Calu3 (cell line): ENCODE results near the gene ATP1B3. TPM values are rescaled to one million over a fixed set of nuclear protein-coding genes. Genes with fewer than 3 reads are reported as not detected.

Experiments used
- BruUV-seq: library from RNA; stranded (reverse); fragments of 400-500 nt; replicated peaks from 2 replicates; lab custom pipeline; 2021; lab: Mats Ljungman, UMichigan
- CTCF ChIA-PET: fragments of 300-600 bp; sonication (Branson Sonifier 250); formaldehyde crosslinking; loops from one replicate; lab custom pipeline; 2022; ENCODE audit warnings: antibody characterized with exemption; lab: Charles Lee
- DNase-seq: peaks from one replicate; pipeline ENCODE4 v3.0.0; 2022
- H3K27ac Mint-ChIP-seq: one replicate; pipeline ENCODE4 v1.8.0; 2022; ENCODE audit warnings: mixed read lengths; ENCODE audit not compliant: unreplicated experiment
- H3K27me3 Mint-ChIP-seq: one replicate; pipeline ENCODE4 v1.8.0; 2022; ENCODE audit warnings: mixed read lengths; ENCODE audit not compliant: unreplicated experiment
- H3K36me3 Mint-ChIP-seq: one replicate; pipeline ENCODE4 v1.8.0; 2022; ENCODE audit warnings: mild to moderate bottlenecking, moderate library complexity, mixed read lengths; ENCODE audit not compliant: insufficient read depth, unreplicated experiment
- H3K4me1 Mint-ChIP-seq: one replicate; pipeline ENCODE4 v1.8.0; 2022; ENCODE audit warnings: mild to moderate bottlenecking, low read depth, mixed read lengths; ENCODE audit not compliant: unreplicated experiment
- H3K4me3 Mint-ChIP-seq: one replicate; pipeline ENCODE4 v1.8.0; 2022; ENCODE audit warnings: mild to moderate bottlenecking, low read depth, moderate library complexity, mixed read lengths; ENCODE audit not compliant: unreplicated experiment
- H3K9me3 Mint-ChIP-seq: one replicate; pipeline ENCODE4 v1.8.0; 2022; ENCODE audit warnings: low read depth, mixed read lengths; ENCODE audit not compliant: unreplicated experiment
- intact Hi-C: fragments of 100-400 bp; cut with micrococcal nuclease; formaldehyde crosslinking; loops from one replicate; pipeline ENCODE4 v1.10.0; 2022; ENCODE audit not compliant: unreplicated experiment
- total RNA-seq: library from RNA; stranded (reverse); gene quantifications from 2 replicates; pipeline ENCODE4 v1.2.3, GENCODE V29; 2022
- TF ChIP-seq, protein P1 (sequence below): fragments of 200-600 bp; IDR thresholded peaks from one replicate; pipeline ENCODE4 v1.8.0; 2022; ENCODE audit warnings: antibody characterized with exemption; ENCODE audit not compliant: unreplicated experiment

ATP1B3 gene
- total RNA-seq, 1 experiment from 2014 or later, result 157 TPM

DNA sequence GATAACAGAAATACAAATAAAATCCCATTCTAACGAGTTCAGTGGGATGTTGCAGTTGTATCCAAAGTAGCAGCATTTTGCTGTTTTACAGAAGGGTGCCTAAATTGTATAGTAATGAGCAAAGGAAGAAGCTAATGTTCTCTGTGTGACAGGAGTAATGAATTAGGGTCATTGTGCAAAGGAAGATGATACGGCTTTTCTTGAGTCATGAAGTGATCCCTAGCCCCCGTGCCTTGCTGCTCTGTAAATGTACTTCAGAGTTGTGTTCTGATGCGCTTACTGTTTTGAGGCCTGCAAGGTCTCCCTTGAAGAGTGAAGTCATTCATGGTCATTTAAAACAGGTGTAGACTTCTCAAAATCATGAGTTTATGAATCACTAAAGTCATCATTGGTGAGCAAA, 37.9 kb downstream of the ATP1B3 start:
- H3K36me3 Mint-ChIP-seq, result peaks cover 14% of the 10 kb centered on the region
- TF ChIP-seq, protein P1, sequence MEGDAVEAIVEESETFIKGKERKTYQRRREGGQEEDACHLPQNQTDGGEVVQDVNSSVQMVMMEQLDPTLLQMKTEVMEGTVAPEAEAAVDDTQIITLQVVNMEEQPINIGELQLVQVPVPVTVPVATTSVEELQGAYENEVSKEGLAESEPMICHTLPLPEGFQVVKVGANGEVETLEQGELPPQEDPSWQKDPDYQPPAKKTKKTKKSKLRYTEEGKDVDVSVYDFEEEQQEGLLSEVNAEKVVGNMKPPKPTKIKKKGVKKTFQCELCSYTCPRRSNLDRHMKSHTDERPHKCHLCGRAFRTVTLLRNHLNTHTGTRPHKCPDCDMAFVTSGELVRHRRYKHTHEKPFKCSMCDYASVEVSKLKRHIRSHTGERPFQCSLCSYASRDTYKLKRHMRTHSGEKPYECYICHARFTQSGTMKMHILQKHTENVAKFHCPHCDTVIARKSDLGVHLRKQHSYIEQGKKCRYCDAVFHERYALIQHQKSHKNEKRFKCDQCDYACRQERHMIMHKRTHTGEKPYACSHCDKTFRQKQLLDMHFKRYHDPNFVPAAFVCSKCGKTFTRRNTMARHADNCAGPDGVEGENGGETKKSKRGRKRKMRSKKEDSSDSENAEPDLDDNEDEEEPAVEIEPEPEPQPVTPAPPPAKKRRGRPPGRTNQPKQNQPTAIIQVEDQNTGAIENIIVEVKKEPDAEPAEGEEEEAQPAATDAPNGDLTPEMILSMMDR, result no peak
- no peak overlapping the region for H3K4me3 Mint-ChIP-seq
- peaks cover 3% of the 10 kb centered on the region for H3K9me3 Mint-ChIP-seq
- intact Hi-C loops, result loop anchor here (5.0 kb wide), 1 partner anchor 302 kb away; no protein-coding TSS in a partner anchor
- no peak for DNase-seq
- H3K4me1 Mint-ChIP-seq, result no peaks in the 10 kb centered on the region
- H3K27ac Mint-ChIP-seq, result no peak overlapping the region
- no peaks in the 10 kb centered on the region for H3K27me3 Mint-ChIP-seq
- BruUV-seq, result no TSS peak
- CTCF ChIA-PET, result interaction anchor here (1.5 to 1.8 kb wide), 2 partner anchors 20 to 176 kb away, joined by 3 to 8 read pairs; partner anchors contain the start of gene RNF7

DNA sequence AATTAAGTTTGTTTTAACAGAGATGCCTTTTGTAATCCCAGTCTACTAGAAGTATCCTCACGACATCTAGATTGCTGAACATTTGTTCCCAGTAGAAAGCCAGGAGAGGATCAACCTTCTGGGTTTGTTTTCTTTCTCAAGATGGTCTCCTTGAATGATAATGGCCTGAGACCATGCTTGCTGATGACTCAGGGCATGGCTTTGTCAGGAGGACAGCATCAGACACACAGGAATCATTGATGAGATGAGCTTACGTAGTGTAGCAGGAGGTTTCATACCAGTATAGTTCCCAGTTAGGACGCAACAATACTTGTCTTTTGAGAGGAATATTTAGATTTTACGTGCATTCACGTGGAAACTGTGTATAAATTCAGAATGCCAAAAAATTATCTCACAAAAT, 38.6 kb downstream of the ATP1B3 start:
- TF ChIP-seq, protein P1, result no peak
- CTCF ChIA-PET, result interaction anchor here (0.6 to 1.5 kb wide), 2 partner anchors 21 to 123 kb away, joined by 3 to 4 read pairs; no protein-coding TSS in a partner anchor
- Mint-ChIP-seq H3K4me1 (no peaks in the 10 kb centered on the region), H3K9me3 (peaks cover 3% of the 10 kb centered on the region), H3K27ac (no peak overlapping the region), H3K36me3 (peaks cover 14% of the 10 kb centered on the region), H3K4me3 (no peak overlapping the region), H3K27me3 (no peaks in the 10 kb centered on the region)
- BruUV-seq, result no TSS peak
- intact Hi-C loops, result no loop called here
- DNase-seq, result no peak

DNA sequence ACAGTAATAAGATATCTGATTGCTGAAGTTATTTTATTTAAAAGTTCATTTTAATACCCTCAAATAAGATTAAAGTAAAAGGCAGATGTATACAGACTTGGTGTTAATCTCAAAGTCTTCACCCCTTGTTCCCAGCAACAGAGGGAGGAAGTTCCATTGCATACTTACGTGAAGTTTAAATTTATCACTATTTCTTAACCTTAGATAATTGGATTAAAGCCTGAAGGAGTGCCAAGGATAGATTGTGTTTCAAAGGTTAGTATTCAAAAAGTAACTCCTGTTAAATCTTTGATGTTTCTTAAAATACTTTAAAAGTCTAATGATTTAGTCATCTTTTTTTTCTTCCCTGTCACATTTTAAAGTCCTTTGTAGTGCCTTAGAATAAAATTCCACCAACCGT, 39.3 kb downstream of the ATP1B3 start:
- Mint-ChIP-seq H3K36me3 (peaks cover 14% of the 10 kb centered on the region), H3K27me3 (no peaks in the 10 kb centered on the region), H3K27ac (no peak overlapping the region), H3K4me3 (no peak overlapping the region), H3K4me1 (no peaks in the 10 kb centered on the region), H3K9me3 (peaks cover 3% of the 10 kb centered on the region)
- intact Hi-C loops, result no loop called here
- CTCF ChIA-PET, result no interaction called here
- TF ChIP-seq, protein P1, result no peak
- no peak for DNase-seq
- BruUV-seq, result no TSS peak

DNA sequence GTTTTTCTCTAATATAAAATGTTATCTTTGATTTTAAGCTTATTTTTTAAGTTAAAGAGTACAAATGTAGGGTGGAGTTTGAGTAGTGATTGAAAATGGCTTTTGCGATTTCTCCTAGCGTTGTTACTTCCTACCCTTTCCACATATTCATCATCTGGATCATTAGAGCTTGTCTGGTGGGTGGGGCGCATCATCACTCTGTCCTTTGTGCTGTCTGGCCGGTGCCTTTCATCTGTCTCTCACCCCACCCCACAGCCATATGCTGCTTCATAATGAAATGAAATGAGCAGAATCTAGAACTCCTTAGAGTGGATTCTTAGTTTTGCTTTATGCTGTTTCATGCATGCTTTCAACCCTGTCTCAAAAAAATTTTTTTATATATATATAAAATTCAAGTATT, 44.3 kb downstream of the ATP1B3 start:
- Mint-ChIP-seq H3K36me3 (peaks cover 17% of the 10 kb centered on the region), H3K4me3 (no peak overlapping the region), H3K9me3 (no peaks in the 10 kb centered on the region), H3K27ac (no peak overlapping the region), H3K27me3 (no peaks in the 10 kb centered on the region), H3K4me1 (no peaks in the 10 kb centered on the region)
- intact Hi-C loops, result no loop called here
- CTCF ChIA-PET, result no interaction called here
- TF ChIP-seq, protein P1, result no peak
- BruUV-seq, result no TSS peak
- DNase-seq, result no peak
